GM06990 (cell line): Measurements from ENCODE around the gene RPGRIP1L.

ENCODE experiments used
- DNase-seq: peaks from one replicate; pipeline ENCODE4 v3.0.0-alpha.2; 2011; ENCODE audit not compliant: insufficient read length; ENCODE audit errors: extremely low read depth
- H3K27me3 ChIP-seq: replicated peaks from 2 replicates; pipeline ENCODE4 v1.6.0; 2011; ENCODE audit warnings: low read length; ENCODE audit not compliant: control insufficient read depth, insufficient read depth
- H3K36me3 ChIP-seq: 2 replicates; pipeline ENCODE4 v1.5.1; 2011; ENCODE audit warnings: low read length; ENCODE audit not compliant: control insufficient read depth, insufficient read depth
- H3K4me3 ChIP-seq: replicated peaks from 2 replicates; pipeline ENCODE4 v1.5.1; 2011; ENCODE audit warnings: low read depth, mild to moderate bottlenecking, control low read depth, low read length
- CTCF ChIP-seq: IDR thresholded peaks from 2 replicates; pipeline ENCODE4 v1.5.1; 2011; ENCODE audit warnings: low read length, control low read depth, mild to moderate bottlenecking, inconsistent platforms; ENCODE audit not compliant: insufficient read depth, poor library complexity, severe bottlenecking

Gene RPGRIP1L

GRCh38 chr16:53651357-53651756, 52.3 kb downstream of the RPGRIP1L start:
- Histone ChIP-seq H3K27me3 (no peaks in the 10 kb centered on the region), H3K36me3 (no peaks in the 10 kb centered on the region)
- DNase-seq = no peak

GRCh38 chr16:53646506-53646905, 57.2 kb downstream of the RPGRIP1L start:
- no peaks in the 10 kb centered on the region for H3K27me3 ChIP-seq
- no peak for DNase-seq
- no peaks in the 10 kb centered on the region for H3K36me3 ChIP-seq
- H3K4me3 ChIP-seq = no peak overlapping the region
- no peak for TF ChIP-seq CTCF

More at GRCh38 chr16:53651357-53651756, 52.3 kb downstream of the RPGRIP1L start:
- TF ChIP-seq CTCF = no peak
- H3K4me3 ChIP-seq = no peak overlapping the region

- Histone ChIP-seq H3K27me3 (no peaks in the 10 kb centered on the region), H3K4me3 (no peak overlapping the region), H3K36me3 (no peaks in the 10 kb centered on the region)
- DNase-seq = no peak
- TF ChIP-seq CTCF = no peak
These were observed 60.2 kb downstream of the RPGRIP1L start for GRCh38 chr16:53643474-53643873.

GRCh38 chr16:53642094-53642493, 61.6 kb downstream of the RPGRIP1L start:
- H3K27me3 ChIP-seq = no peaks in the 10 kb centered on the region
- no peak for DNase-seq
- H3K36me3 ChIP-seq = no peaks in the 10 kb centered on the region
- H3K4me3 ChIP-seq = no peak overlapping the region
- no peak for TF ChIP-seq CTCF

- no peaks in the 10 kb centered on the region for H3K27me3 ChIP-seq
- H3K36me3 ChIP-seq = no peaks in the 10 kb centered on the region
- no peak overlapping the region for H3K4me3 ChIP-seq
- no peak for TF ChIP-seq CTCF
- no peak for DNase-seq
These were observed 66.7 kb downstream of the RPGRIP1L start for GRCh38 chr16:53636978-53637377.

GRCh38 chr16:53632526-53632925, 71.1 kb downstream of the RPGRIP1L start:
- TF ChIP-seq CTCF = no peak
- Histone ChIP-seq H3K27me3 (no peaks in the 10 kb centered on the region), H3K36me3 (no peaks in the 10 kb centered on the region), H3K4me3 (no peak overlapping the region)
- DNase-seq = no peak
